ENCODE data around the gene UQCC2.

GRCh38 chr6:33732817-33733708 is 21.6 kb upstream of the UQCC2 start:
- TF ChIP-seq POLR2A (IDR thresholded peaks at IDR 0.05), result no peak
- TF ChIP-seq, protein P1, sequence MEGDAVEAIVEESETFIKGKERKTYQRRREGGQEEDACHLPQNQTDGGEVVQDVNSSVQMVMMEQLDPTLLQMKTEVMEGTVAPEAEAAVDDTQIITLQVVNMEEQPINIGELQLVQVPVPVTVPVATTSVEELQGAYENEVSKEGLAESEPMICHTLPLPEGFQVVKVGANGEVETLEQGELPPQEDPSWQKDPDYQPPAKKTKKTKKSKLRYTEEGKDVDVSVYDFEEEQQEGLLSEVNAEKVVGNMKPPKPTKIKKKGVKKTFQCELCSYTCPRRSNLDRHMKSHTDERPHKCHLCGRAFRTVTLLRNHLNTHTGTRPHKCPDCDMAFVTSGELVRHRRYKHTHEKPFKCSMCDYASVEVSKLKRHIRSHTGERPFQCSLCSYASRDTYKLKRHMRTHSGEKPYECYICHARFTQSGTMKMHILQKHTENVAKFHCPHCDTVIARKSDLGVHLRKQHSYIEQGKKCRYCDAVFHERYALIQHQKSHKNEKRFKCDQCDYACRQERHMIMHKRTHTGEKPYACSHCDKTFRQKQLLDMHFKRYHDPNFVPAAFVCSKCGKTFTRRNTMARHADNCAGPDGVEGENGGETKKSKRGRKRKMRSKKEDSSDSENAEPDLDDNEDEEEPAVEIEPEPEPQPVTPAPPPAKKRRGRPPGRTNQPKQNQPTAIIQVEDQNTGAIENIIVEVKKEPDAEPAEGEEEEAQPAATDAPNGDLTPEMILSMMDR (IDR thresholded peaks at IDR 0.05), result no peak
